CD14-positive monocyte (primary cell): ENCODE results near the gene PADI1. TPM values are rescaled to one million over a fixed set of nuclear protein-coding genes. Genes with fewer than 3 reads are reported as not detected.

Source experiments
- DNase-seq, 3 donors: peaks; one replicate each; pipeline ENCODE4 v3.0.0-alpha.2; 2011 to 2022
- H2AFZ ChIP-seq: 2 replicates; pipeline ENCODE4 v1.6.0; 2012; ENCODE audit warnings: mild to moderate bottlenecking, low read depth, low read length, inconsistent platforms; ENCODE audit not compliant: insufficient read depth, poor library complexity, severe bottlenecking
- H3K27ac ChIP-seq, 2 donors: 1 replicate in 1 of 2; 2 replicates in 1 of 2; pipeline ENCODE4 v1.5.1; 2012 to 2013; ENCODE audit warnings: low read length in 2 of 2, control low read depth in 1 of 2, inconsistent platforms in 1 of 2, low read depth in 1 of 2, mild to moderate bottlenecking in 1 of 2
- H3K27me3 ChIP-seq, 2 donors: one replicate each; pipeline versions ENCODE4 v1.6.0 to v1.6.1; 2011 to 2013; ENCODE audit warnings: low read length in 2 of 2; ENCODE audit not compliant: control insufficient read depth in 2 of 2, insufficient read depth in 2 of 2
- H3K36me3 ChIP-seq, 2 donors: replicated peaks in 1 of 2; 1 replicate in 1 of 2; 2 replicates in 1 of 2; pipeline versions ENCODE4 v1.5.1 to v1.6.1; 2012 to 2013; ENCODE audit warnings: low read length in 2 of 2, control low read depth in 1 of 2, inconsistent platforms in 1 of 2, mild to moderate bottlenecking in 1 of 2; ENCODE audit not compliant: insufficient read depth in 2 of 2, control insufficient read depth in 1 of 2
- H3K4me1 ChIP-seq, 2 donors: 1 replicate in 1 of 2; 2 replicates in 1 of 2; pipeline versions ENCODE4 v1.5.1 to v1.6.1; 2012 to 2013; ENCODE audit warnings: low read length in 2 of 2, control low read depth in 1 of 2, inconsistent platforms in 1 of 2, mild to moderate bottlenecking in 1 of 2, moderate library complexity in 1 of 2; ENCODE audit not compliant: insufficient read depth in 2 of 2, control insufficient read depth in 1 of 2
- H3K4me2 ChIP-seq: replicated peaks from 2 replicates; pipeline ENCODE3; 2012; ENCODE audit warnings: low read length, moderate library complexity, mild to moderate bottlenecking; ENCODE audit not compliant: poor library complexity, severe bottlenecking; ENCODE audit errors: extremely low read depth
- H3K4me3 ChIP-seq, 3 experiments: fragments of 200-600 bp in 1 of 3; sonication (generic) in 1 of 3; replicated peaks in 1 of 3; 1 replicate in 2 of 3; 2 replicates in 1 of 3; pipeline ENCODE4 v1.5.1; 2011 to 2013; ENCODE audit warnings: low read length in 3 of 3, mild to moderate bottlenecking in 3 of 3, control low read depth in 2 of 3, low read depth in 2 of 3, inconsistent platforms in 1 of 3, moderate library complexity in 1 of 3
- H3K79me2 ChIP-seq: 2 replicates; pipeline ENCODE4 v1.6.0; 2012; ENCODE audit warnings: mild to moderate bottlenecking, control low read depth, inconsistent platforms, low read length, moderate library complexity; ENCODE audit not compliant: insufficient read depth
- H3K9ac ChIP-seq: 2 replicates; pipeline ENCODE4 v1.6.0; 2017; ENCODE audit warnings: low read length, mild to moderate bottlenecking; ENCODE audit not compliant: insufficient read depth, poor library complexity, severe bottlenecking
- H3K9me3 ChIP-seq, 2 donors: replicated peaks in 1 of 2; 1 replicate in 1 of 2; 2 replicates in 1 of 2; pipeline versions ENCODE4 v1.5.1 to v1.6.1; 2012 to 2013; ENCODE audit warnings: low read length in 2 of 2, control low read depth in 1 of 2; ENCODE audit not compliant: control insufficient read depth in 1 of 2, insufficient read depth in 1 of 2
- H4K20me1 ChIP-seq: 2 replicates; pipeline ENCODE4 v1.6.0; 2012; ENCODE audit warnings: mild to moderate bottlenecking, low read length, control low read depth, moderate library complexity; ENCODE audit not compliant: insufficient read depth
- H3K27ac Mint-ChIP-seq, 7 donors: one replicate each; pipeline ENCODE4 v1.8.0; 2020; ENCODE audit warnings: mild to moderate bottlenecking in 7 of 7, mixed read lengths in 7 of 7, moderate library complexity in 6 of 7, inconsistent platforms in 2 of 7
- H3K27me3 Mint-ChIP-seq, 3 donors: one replicate each; pipeline ENCODE4 v1.8.0; 2021 to 2022; ENCODE audit warnings: low read depth in 3 of 3, mild to moderate bottlenecking in 3 of 3, mixed read lengths in 3 of 3, moderate library complexity in 3 of 3, inconsistent platforms in 1 of 3
- H3K36me3 Mint-ChIP-seq, 2 donors: one replicate each; pipeline ENCODE4 v1.8.0; 2020; ENCODE audit warnings: mixed read lengths in 2 of 2, inconsistent platforms in 1 of 2, mild to moderate bottlenecking in 1 of 2
- H3K4me1 Mint-ChIP-seq: one replicate; pipeline ENCODE4 v1.8.0; 2020; ENCODE audit warnings: mild to moderate bottlenecking, mixed read lengths
- H3K4me3 Mint-ChIP-seq, 2 donors: one replicate each; pipeline ENCODE4 v1.8.0; 2020; ENCODE audit warnings: mild to moderate bottlenecking in 2 of 2, mixed read lengths in 2 of 2, moderate library complexity in 1 of 2
- H3K9me3 Mint-ChIP-seq, 7 donors: one replicate each; pipeline ENCODE4 v1.8.0; 2020 to 2022; ENCODE audit warnings: mixed read lengths in 7 of 7, mild to moderate bottlenecking in 6 of 7, moderate library complexity in 6 of 7, inconsistent platforms in 2 of 7
- CTCF ChIP-seq: fragments of 200-600 bp; IDR thresholded peaks from one replicate; pipeline ENCODE4 v1.8.0; 2022; ENCODE audit warnings: antibody characterized with exemption, mild to moderate bottlenecking
- WGBS: methylation state at CpG from one replicate; pipeline ENCODE4 v1.1.5; 2013; ENCODE audit warnings: missing lambda C conversion rate; ENCODE audit not compliant: insufficient coverage; 5-methylcytosine and 5-hydroxymethylcytosine counted together
- intact Hi-C, 2 donors: fragments of 100-400 bp; cut with micrococcal nuclease; formaldehyde crosslinking; loops; one replicate each; pipeline versions ENCODE4 v1.15.0 to v1.15.1; 2023
- polyA plus RNA-seq, 3 donors: library from polyadenylated mRNA; depleted of rRNA in 1 of 3; unstranded in 2 of 3; stranded (reverse) in 1 of 3; fragments of 300-500 nt in 2 of 3; fragments of >200 nt in 1 of 3; fragmentation: Illumina TruSeq in 2 of 3; gene quantifications; 1 replicate in 2 of 3; 2 replicates in 1 of 3; pipeline ENCODE4 v1.2.3, GENCODE V29; 2012 to 2021

PADI1 gene
- polyA plus RNA-seq, 3 donors: not detected

DNA sequence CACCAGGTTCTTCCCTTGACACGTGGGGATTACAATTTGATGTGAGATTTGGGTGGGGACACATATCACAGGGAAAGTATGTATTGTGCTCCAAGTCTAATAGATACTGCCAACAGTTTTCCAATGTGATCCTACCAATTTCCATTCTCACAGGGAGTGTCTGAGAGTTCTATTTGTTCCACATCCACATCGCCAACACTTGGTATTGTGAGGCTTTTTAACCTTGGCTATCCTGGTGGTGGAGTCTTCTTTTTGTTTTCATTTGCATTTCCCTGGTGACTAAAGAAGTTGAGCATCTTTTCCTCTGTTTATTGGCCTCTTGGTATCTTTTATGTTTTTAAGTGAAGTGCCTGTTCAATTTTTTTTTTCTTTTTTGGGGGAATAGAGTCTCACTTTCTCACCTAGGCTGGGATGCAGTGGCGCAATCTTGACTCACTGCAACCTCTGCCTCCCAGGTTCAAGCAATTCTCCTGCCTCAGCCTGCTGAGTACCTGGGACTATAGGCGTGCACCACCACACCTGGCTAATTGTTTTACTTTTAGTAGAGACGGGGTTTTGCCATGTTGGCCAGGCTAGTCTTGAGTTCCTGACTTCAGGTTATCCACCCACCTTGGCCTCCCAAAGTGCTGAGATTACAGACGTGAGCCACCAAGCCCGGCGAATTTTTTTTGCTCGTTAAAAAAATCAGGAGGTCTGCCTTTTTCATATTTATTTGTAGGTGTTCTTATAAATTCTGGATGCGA, 15.9 kb upstream of the PADI1 start:
- TF ChIP-seq CTCF: no peak
- DNase-seq: no peak
- Mint-ChIP-seq H3K4me1 (peaks cover 26% of the 10 kb centered on the region), H3K4me3 (no peak overlapping the region), H3K9me3 (peaks cover 18 to 37% (median 32%) of the 10 kb centered on the region in 7 donors), H3K27me3 (peaks cover 0 to 6% (median 2%) of the 10 kb centered on the region in 3 donors), H3K27ac (no peak overlapping the region), H3K36me3 (peaks cover 0 to 9% of the 10 kb centered on the region in 2 donors)
- no peaks in the 10 kb centered on the region for H4K20me1 ChIP-seq
- no peaks in the 10 kb centered on the region for H3K79me2 ChIP-seq
- no peaks in the 10 kb centered on the region for H3K27me3 ChIP-seq
- intact Hi-C loops: loop anchor here in 1 of 2 donors (5.0 kb wide), 1 partner anchor 37 kb away; no protein-coding TSS in a partner anchor
- no peak overlapping the region for H2AFZ ChIP-seq
- peaks cover 4 to 28% of the 10 kb centered on the region in 2 donors for H3K4me1 ChIP-seq
- H3K4me3 ChIP-seq: no peak overlapping the region
- H3K27ac ChIP-seq: no peak overlapping the region
- no peak overlapping the region for H3K4me2 ChIP-seq
- H3K36me3 ChIP-seq: no peaks in the 10 kb centered on the region
- peaks cover 17 to 23% of the 10 kb centered on the region in 2 donors for H3K9me3 ChIP-seq
- WGBS: 100% methylated on average over 3 of the region's 10 CpGs
- no peak overlapping the region for H3K9ac ChIP-seq

DNA sequence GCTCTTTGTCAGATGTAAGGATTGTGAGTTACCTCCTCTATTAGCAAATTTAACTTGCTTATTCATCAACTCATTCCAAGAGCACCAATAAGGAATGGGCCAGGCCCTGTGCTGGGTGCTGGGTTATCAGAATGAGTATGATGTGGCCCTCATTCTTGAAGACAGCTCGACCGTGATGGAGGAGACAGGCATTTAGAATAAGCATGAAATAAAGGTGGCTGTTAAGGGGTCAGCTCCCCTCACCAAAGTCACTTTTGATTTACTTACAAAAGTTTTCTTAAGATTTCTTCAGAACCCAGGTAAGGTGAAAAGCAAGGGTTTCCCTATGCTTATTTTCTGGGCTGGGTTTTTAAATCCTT, 15.3 kb upstream of the PADI1 start:
- Histone ChIP-seq H2AFZ (no peak overlapping the region), H3K4me2 (no peak overlapping the region), H3K36me3 (no peaks in the 10 kb centered on the region), H3K27ac (no peak overlapping the region), H3K27me3 (no peaks in the 10 kb centered on the region), H3K9ac (no peak overlapping the region), H3K4me1 (peaks cover 4 to 28% of the 10 kb centered on the region in 2 donors), H3K4me3 (no peak overlapping the region), H4K20me1 (no peaks in the 10 kb centered on the region), H3K9me3 (peaks cover 17 to 23% of the 10 kb centered on the region in 2 donors), H3K79me2 (no peaks in the 10 kb centered on the region)
- TF ChIP-seq CTCF: no peak
- H3K27ac Mint-ChIP-seq: no peak overlapping the region
- H3K36me3 Mint-ChIP-seq: peaks cover 0 to 9% of the 10 kb centered on the region in 2 donors
- peaks cover 0 to 8% (median 2%) of the 10 kb centered on the region in 3 donors for H3K27me3 Mint-ChIP-seq
- peaks cover 18 to 37% (median 32%) of the 10 kb centered on the region in 7 donors for H3K9me3 Mint-ChIP-seq
- no CpG with 5 or more reads among the region's 2 CpGs for WGBS
- intact Hi-C loops: loop anchor here in 1 of 2 donors (5.0 kb wide), 1 partner anchor 37 kb away; no protein-coding TSS in a partner anchor
- H3K4me1 Mint-ChIP-seq: peaks cover 26% of the 10 kb centered on the region
- no peak overlapping the region for H3K4me3 Mint-ChIP-seq
- no peak for DNase-seq
